Common myeloid progenitor, CD34-positive (primary cell): Measurements from ENCODE around the gene SLC7A7.
"Not testable (repeated sequence)": the region's sequence is repeated elsewhere in the genome, so short reads cannot be mapped to it uniquely, and the experiment has no call there.

Experiments used
- CTCF ChIA-PET: fragments of 350-600 bp; sonication (Branson Sonifier 250); formaldehyde crosslinking; loops from one replicate; lab custom pipeline; 2021; ENCODE audit warnings: antibody characterized with exemption; lab: Charles Lee
- POLR2A ChIA-PET: fragments of 350-600 bp; sonication (Branson Sonifier 250); formaldehyde crosslinking; loops from one replicate; lab custom pipeline; 2021; ENCODE audit warnings: antibody characterized with exemption; lab: Charles Lee
- DNase-seq, 3 donors: peaks; one replicate each; pipeline versions ENCODE4 v3.0.0 to v3.0.0-alpha.2; 2013
- H3K27ac ChIP-seq, 2 experiments: 1 replicate in 1 of 2; 2 replicates in 1 of 2; pipeline ENCODE4 v1.7.0; 2013; ENCODE audit warnings: inconsistent platforms in 2 of 2, low read length in 2 of 2, mild to moderate bottlenecking in 2 of 2, low read depth in 1 of 2, moderate library complexity in 1 of 2; ENCODE audit not compliant: severe bottlenecking in 2 of 2, insufficient read depth in 1 of 2, poor library complexity in 1 of 2
- H3K27me3 ChIP-seq, 5 experiments: replicated peaks in 2 of 5; 1 replicate in 3 of 5; 2 replicates in 2 of 5; pipeline versions ENCODE4 v1.6.1 to v1.7.0; 2013; ENCODE audit warnings: low read length in 4 of 5, mild to moderate bottlenecking in 2 of 5, moderate library complexity in 2 of 5, inconsistent platforms in 1 of 5; ENCODE audit not compliant: insufficient read depth in 5 of 5, control insufficient read depth in 4 of 5
- H3K36me3 ChIP-seq, 4 experiments: 1 replicate in 2 of 4; 2 replicates in 2 of 4; pipeline versions ENCODE4 v1.6.1 to v1.7.0; 2013; ENCODE audit warnings: low read length in 3 of 4, control low read depth in 1 of 4, mild to moderate bottlenecking in 1 of 4; ENCODE audit not compliant: control insufficient read depth in 4 of 4, insufficient read depth in 4 of 4
- H3K4me1 ChIP-seq, 4 experiments: 1 replicate in 3 of 4; 2 replicates in 1 of 4; pipeline versions ENCODE4 v1.6.1 to v1.7.1; 2013; ENCODE audit warnings: low read length in 3 of 4, mild to moderate bottlenecking in 3 of 4, control low read depth in 1 of 4, inconsistent platforms in 1 of 4, moderate library complexity in 1 of 4; ENCODE audit not compliant: control insufficient read depth in 4 of 4, insufficient read depth in 4 of 4; ENCODE audit errors: control extremely low read depth in 1 of 4
- H3K4me3 ChIP-seq, 7 experiments: 1 replicate in 4 of 7; 2 replicates in 3 of 7; pipeline versions ENCODE4 v1.5.1 to v1.7.0; 2013; ENCODE audit warnings: mild to moderate bottlenecking in 7 of 7, low read length in 6 of 7, moderate library complexity in 6 of 7, inconsistent platforms in 2 of 7, low read depth in 2 of 7, control low read depth in 1 of 7; ENCODE audit not compliant: insufficient read depth in 4 of 7, control insufficient read depth in 1 of 7; ENCODE audit errors: extremely low read depth in 1 of 7
- H3K9me3 ChIP-seq, 5 experiments: 1 replicate in 4 of 5; 2 replicates in 1 of 5; pipeline versions ENCODE4 v1.6.1 to v1.7.1; 2013; ENCODE audit warnings: low read length in 4 of 5, mild to moderate bottlenecking in 2 of 5, inconsistent platforms in 1 of 5, low read depth in 1 of 5, moderate library complexity in 1 of 5; ENCODE audit not compliant: control insufficient read depth in 4 of 5, insufficient read depth in 2 of 5; ENCODE audit errors: control extremely low read depth in 1 of 5
- WGBS: methylation state at CpG from one replicate; pipeline ENCODE4 v1.1.5; 2013; ENCODE audit not compliant: insufficient coverage; 5-methylcytosine and 5-hydroxymethylcytosine counted together

Gene SLC7A7

DNA sequence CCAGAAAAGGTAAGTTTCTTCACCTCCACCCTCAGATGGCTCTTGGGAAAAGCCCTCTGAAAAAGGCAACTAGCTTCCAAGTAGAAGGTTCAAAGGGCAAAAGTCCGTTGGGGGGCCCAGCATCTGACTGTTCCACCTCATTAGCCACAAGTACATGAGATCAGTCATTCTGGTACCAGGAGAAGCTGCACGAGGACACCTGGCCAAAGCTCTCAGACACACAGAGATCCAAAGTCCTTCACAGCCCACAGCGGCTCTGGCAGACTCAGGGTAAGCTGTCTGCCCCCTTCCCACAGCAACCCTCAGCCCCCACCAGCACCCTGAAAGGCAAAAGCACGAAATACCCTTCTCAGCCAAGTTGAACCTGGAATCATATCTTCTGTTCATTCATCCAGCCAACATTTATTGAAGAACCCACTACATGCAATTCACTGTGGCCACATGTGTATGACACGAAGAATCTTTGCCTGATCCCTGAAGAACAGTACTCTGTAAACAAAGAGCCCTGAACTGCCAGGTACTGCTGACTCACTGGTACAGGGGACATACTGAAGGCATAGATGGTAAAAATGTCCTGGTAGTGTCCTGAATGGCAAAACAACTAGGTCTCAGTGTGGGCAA, 19.0 kb downstream of the SLC7A7 start:
- ChIA-PET POLR2A (no interaction called here), CTCF (interaction anchor here (1.3 kb wide), 1 partner anchor 23 kb away, joined by 6 read pairs; no protein-coding TSS in a partner anchor)
- H3K27me3 ChIP-seq, result peaks cover 0 to 2% (median 0%) of the 10 kb centered on the region in 5 experiments
- no peak overlapping the region for H3K27ac ChIP-seq
- 65% methylated on average over 4 of the region's 5 CpGs for WGBS
- DNase-seq, result no peak
- H3K36me3 ChIP-seq, result no peaks in the 10 kb centered on the region
- peaks cover 0 to 12% (median 0%) of the 10 kb centered on the region in 4 experiments for H3K4me1 ChIP-seq
- no peak overlapping the region for H3K4me3 ChIP-seq
- H3K9me3 ChIP-seq, result no peaks in the 10 kb centered on the region

DNA sequence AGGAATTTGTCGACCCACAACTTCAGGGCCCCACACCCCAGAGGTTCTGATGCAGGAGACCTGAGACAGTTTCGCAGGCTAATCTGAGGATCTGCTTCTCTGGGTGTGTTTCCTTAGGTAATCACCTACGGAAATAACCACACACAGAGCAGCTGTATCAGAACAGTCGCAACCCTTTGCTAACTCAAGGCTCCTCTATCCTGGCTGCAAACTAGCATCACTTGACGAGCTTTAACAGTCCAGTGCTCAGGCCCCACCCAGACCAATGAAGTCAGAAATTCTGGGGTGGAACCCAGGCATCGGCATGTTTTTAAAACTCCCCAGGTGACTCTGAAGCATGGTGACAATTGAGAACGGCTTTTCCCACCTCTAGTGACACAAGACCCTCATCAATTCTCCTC, 20.7 kb downstream of the SLC7A7 start:
- peaks cover 0 to 2% (median 0%) of the 10 kb centered on the region in 5 experiments for H3K27me3 ChIP-seq
- no peaks in the 10 kb centered on the region for H3K36me3 ChIP-seq
- H3K9me3 ChIP-seq, result no peaks in the 10 kb centered on the region
- WGBS, result 100% methylated on average over 5 of the region's 7 CpGs
- H3K4me1 ChIP-seq, result peaks cover 0 to 20% (median 3%) of the 10 kb centered on the region in 4 experiments
- DNase-seq, result no peak
- ChIA-PET CTCF (interaction anchor here (1.3 kb wide), 1 partner anchor 21 kb away, joined by 6 read pairs; no protein-coding TSS in a partner anchor), POLR2A (no interaction called here)
- no peak overlapping the region for H3K27ac ChIP-seq
- no peak overlapping the region for H3K4me3 ChIP-seq

DNA sequence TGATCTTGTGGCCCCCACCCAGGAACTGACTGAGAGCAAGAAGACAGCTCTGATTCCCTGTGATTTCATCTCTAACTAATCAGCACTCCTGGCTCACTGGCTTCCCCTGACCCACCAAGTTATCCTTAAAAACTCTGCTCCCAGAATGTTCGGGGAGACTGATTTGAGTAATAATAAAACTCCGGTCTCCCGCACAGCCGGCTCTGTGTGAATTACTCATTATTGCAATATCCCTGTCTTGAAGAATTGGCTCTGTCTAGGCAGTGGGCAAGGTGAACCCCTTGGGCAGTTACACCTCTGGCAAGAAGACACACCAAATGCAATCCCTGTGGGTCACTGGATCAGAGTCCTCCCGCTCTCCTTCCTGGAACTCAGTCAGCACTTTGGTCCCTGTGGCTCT, 21.3 kb downstream of the SLC7A7 start:
- peaks cover 0 to 2% (median 0%) of the 10 kb centered on the region in 5 experiments for H3K27me3 ChIP-seq
- H3K27ac ChIP-seq, result no peak overlapping the region
- peaks cover 0 to 21% (median 3%) of the 10 kb centered on the region in 4 experiments for H3K4me1 ChIP-seq
- no peak for DNase-seq
- H3K36me3 ChIP-seq, result no peaks in the 10 kb centered on the region
- no peaks in the 10 kb centered on the region for H3K9me3 ChIP-seq
- 79% methylated on average over 5 of the region's 5 CpGs for WGBS
- POLR2A ChIA-PET, result interaction anchor here (0.6 kb wide), 1 partner anchor 235 kb away, joined by 7 read pairs; no protein-coding TSS in a partner anchor
- CTCF ChIA-PET, result no interaction called here
- no peak overlapping the region for H3K4me3 ChIP-seq

DNA sequence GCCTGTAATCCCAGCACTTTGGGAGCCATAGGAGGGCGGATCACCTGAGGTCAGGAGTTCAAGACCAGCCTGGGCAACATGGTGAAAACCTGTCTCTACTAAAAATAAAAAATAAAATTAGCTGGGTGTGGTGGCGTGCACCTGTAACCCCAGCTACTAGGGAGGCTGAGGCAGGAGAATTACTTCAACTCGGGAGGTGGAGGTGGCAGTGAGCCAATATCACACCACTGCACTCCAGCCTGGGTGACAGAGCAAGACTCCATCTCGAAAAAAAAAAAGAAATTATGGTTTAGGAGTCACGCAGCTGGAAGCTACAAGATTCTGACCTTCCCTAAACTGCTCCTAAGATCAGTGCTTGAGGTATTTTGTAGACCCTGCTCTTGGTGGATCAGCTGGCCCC, 21.7 kb downstream of the SLC7A7 start:
- H3K27me3 ChIP-seq, DNase-seq, H3K4me3 ChIP-seq, H3K9me3 ChIP-seq, CTCF ChIA-PET, H3K27ac ChIP-seq, H3K36me3 ChIP-seq: not testable (repeated sequence)
- POLR2A ChIA-PET, result interaction anchor here (0.6 kb wide), 1 partner anchor 236 kb away, joined by 7 read pairs; no protein-coding TSS in a partner anchor
- WGBS, result 92% methylated on average over 5 of the region's 5 CpGs
- peaks cover 0 to 21% (median 3%) of the 10 kb centered on the region in 4 experiments for H3K4me1 ChIP-seq

DNA sequence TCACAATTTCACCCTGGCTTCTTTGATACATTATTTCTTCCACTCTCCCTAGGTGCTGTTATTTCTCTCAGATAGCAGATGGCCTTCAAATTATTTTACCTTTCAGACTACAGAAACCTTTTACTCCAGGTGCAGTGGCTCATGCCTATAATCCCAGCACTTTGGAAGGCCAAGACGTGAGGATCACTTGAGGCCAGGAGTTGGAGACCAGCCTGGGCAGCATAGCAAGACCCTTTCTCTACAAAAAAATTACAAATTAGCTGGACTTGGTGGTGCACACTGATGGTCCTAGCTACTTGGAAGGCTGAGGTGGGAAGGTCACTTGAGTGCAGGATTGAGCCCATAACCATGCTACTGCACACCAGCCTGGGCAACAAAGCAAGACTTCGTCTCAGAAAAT, 23.1 kb downstream of the SLC7A7 start:
- no peak overlapping the region for H3K4me3 ChIP-seq
- H3K4me1 ChIP-seq, result peaks cover 0 to 17% (median 3%) of the 10 kb centered on the region in 4 experiments
- H3K36me3 ChIP-seq, result no peaks in the 10 kb centered on the region
- DNase-seq, result no peak
- no peak overlapping the region for H3K27ac ChIP-seq
- H3K9me3 ChIP-seq, result no peaks in the 10 kb centered on the region
- ChIA-PET CTCF (interaction anchor here (0.8 to 1.2 kb wide), 2 partner anchors 9 to 10 kb away, joined by 3 read pairs; no protein-coding TSS in a partner anchor), POLR2A (no interaction called here)
- H3K27me3 ChIP-seq, result no peaks in the 10 kb centered on the region
- 100% methylated on average over 1 of the region's 2 CpGs for WGBS

DNA sequence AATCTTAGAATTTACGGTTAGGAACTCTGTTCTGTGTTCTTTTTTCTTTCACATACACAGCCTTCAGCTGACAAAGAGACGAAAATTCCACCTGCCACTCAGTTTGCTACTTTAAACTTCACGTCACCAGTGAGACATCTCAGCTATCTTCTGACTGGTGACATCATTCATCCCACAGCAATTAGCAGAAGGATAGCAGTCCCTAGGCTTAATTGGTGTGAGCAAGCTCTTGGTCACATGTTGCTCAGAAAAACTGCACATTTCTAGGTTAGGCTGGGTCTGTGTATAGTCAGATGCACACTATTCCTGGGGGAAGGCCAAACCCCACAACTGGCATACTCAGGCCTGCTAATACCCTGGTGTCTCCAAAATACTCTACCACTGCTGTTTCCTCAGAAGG, 23.9 kb downstream of the SLC7A7 start:
- POLR2A ChIA-PET, result no interaction called here
- H3K9me3 ChIP-seq, result no peaks in the 10 kb centered on the region
- peaks cover 0 to 17% (median 3%) of the 10 kb centered on the region in 4 experiments for H3K4me1 ChIP-seq
- DNase-seq, result no peak
- no peak overlapping the region for H3K4me3 ChIP-seq
- no peaks in the 10 kb centered on the region for H3K27me3 ChIP-seq
- CTCF ChIA-PET, result interaction anchor here (1.2 to 1.6 kb wide), 4 partner anchors 9 to 221 kb away, joined by 3 to 5 read pairs (median 4); no protein-coding TSS in a partner anchor
- 100% methylated on average over 3 of the region's 3 CpGs for WGBS
- H3K36me3 ChIP-seq, result no peaks in the 10 kb centered on the region
- no peak overlapping the region for H3K27ac ChIP-seq

DNA sequence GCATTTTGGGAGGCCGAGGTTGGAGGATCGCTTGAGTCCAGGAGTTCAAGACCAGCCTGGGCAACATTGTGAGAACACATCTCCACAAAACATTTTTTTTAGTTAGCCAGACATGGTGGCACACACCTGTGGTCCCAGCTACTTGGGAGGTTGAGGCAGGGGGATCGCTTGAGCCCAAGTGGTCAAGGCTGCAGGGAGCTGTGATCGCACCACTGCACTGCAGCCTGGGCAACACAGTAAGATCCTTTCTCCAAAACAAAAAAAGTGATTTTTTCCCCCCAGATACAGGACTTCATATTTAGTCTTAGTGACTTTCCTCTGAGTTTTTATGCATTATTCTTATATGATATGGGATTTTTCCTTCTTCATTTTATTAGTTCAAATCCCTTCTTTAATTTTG, 28.6 kb downstream of the SLC7A7 start:
- Histone ChIP-seq H3K9me3 (no peaks in the 10 kb centered on the region), H3K36me3 (no peaks in the 10 kb centered on the region), H3K27me3 (no peaks in the 10 kb centered on the region), H3K4me1 (peaks cover 0 to 23% (median 5%) of the 10 kb centered on the region in 4 experiments), H3K4me3 (no peak overlapping the region), H3K27ac (no peak overlapping the region)
- POLR2A ChIA-PET, result no interaction called here
- no peak for DNase-seq
- CTCF ChIA-PET, result no interaction called here
- WGBS, result 100% methylated on average over 1 of the region's 4 CpGs
